ENCODE results near the gene PET100.

DNA sequence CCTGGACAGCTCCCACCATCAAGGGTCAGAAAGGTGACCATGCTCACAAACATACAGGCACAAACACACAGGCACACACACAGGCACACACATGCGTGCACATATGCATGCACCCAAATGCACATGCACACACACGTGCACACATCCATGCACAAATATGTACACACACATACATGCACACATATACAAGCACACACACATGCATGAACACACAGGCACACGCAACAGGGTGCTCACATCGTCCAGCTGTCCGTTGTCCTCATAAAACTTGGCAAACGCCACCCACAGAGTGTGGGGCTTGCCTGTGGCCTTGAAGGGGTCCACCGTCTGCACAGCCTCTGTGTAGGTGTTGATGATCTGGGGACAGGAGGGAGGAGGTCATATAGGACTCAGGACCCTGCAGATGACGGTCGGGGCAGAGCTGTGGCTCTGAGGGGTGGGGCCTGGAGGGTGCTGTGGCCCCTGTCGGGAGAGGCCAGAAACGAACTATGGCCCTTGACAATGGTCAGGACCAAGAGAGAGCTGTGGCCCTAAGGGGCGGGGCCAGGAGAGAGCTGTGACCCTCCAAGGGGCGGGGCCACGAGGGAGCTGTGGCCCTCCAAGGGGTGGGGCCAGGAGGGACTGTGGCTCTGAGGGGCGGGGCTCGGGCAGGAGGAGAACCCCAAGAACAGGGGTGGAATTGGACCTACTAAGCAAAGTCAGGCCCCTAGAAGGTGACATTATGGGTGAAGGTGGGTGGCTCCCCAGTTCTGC lies 6.5 kb upstream of the PET100 start:
- TF ChIP-seq, protein P1, sequence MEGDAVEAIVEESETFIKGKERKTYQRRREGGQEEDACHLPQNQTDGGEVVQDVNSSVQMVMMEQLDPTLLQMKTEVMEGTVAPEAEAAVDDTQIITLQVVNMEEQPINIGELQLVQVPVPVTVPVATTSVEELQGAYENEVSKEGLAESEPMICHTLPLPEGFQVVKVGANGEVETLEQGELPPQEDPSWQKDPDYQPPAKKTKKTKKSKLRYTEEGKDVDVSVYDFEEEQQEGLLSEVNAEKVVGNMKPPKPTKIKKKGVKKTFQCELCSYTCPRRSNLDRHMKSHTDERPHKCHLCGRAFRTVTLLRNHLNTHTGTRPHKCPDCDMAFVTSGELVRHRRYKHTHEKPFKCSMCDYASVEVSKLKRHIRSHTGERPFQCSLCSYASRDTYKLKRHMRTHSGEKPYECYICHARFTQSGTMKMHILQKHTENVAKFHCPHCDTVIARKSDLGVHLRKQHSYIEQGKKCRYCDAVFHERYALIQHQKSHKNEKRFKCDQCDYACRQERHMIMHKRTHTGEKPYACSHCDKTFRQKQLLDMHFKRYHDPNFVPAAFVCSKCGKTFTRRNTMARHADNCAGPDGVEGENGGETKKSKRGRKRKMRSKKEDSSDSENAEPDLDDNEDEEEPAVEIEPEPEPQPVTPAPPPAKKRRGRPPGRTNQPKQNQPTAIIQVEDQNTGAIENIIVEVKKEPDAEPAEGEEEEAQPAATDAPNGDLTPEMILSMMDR (IDR thresholded peaks at IDR 0.05; ENCODE audit: low read length) = no peak
- TF ChIP-seq EZH2 (IDR thresholded peaks at IDR 0.05; ENCODE audit: borderline replicate concordance, low read length) = no peak

Data from OCI-LY1 (cell line).